Activated CD8-positive, alpha-beta memory T cell treated with anti-CD3 and anti-CD28 coated beads, Interleukin-2, amount 50 U/mL, for 24 hours (primary cell): ENCODE results near the gene DNASE1L2.
"Not testable (repeated sequence)": the region's sequence is repeated elsewhere in the genome, so short reads cannot be mapped to it uniquely, and the experiment has no call there.

ENCODE experiments used
- DNase-seq: peaks from one replicate; pipeline ENCODE4 v3.0.0-alpha.2; 2020; ENCODE audit errors: extremely low read depth

DNASE1L2 gene

GRCh38 chr16:2238838-2239675, 2.8 kb downstream of the DNASE1L2 start:
- DNase-seq = no peak

- DNase-seq = not testable (repeated sequence)
These were observed 4.1 kb downstream of the DNASE1L2 start for GRCh38 chr16:2240331-2240730.

GRCh38 chr16:2242598-2242997, 6.4 kb downstream of the DNASE1L2 start:
- DNase-seq = no peak

GRCh38 chr16:2243031-2243528, 6.8 kb downstream of the DNASE1L2 start:
- DNase-seq = no peak

GRCh38 chr16:2243781-2244180, 7.5 kb downstream of the DNASE1L2 start:
- DNase-seq = no peak

GRCh38 chr16:2244301-2244700, 8.1 kb downstream of the DNASE1L2 start:
- DNase-seq = no peak

- DNase-seq = no peak
These were observed 8.9 kb downstream of the DNASE1L2 start for GRCh38 chr16:2244926-2245795.

GRCh38 chr16:2246301-2246885, 10.1 kb downstream of the DNASE1L2 start:
- no peak for DNase-seq

- DNase-seq = no peak
These were observed 14.5 kb downstream of the DNASE1L2 start for GRCh38 chr16:2250652-2251295.

- DNase-seq = peak; percentile 43
These were observed 15.3 kb downstream of the DNASE1L2 start, which contains the start of gene ECI1 for GRCh38 chr16:2251296-2252111. Gene ECI1 (minus strand): TSS chr16:2251587. CDS start chr16:2251566, 21 bp downstream.

GRCh38 chr16:2252806-2253148, 16.5 kb downstream of the DNASE1L2 start:
- DNase-seq = no peak

GRCh38 chr16:2253293-2253692, 17.0 kb downstream of the DNASE1L2 start:
- no peak for DNase-seq

- DNase-seq = no peak
These were observed 20.4 kb downstream of the DNASE1L2 start for GRCh38 chr16:2256531-2257140.

- DNase-seq = no peak
These were observed 21.5 kb downstream of the DNASE1L2 start for GRCh38 chr16:2257726-2258125.

- DNase-seq = not testable (repeated sequence)
These were observed 22.3 kb downstream of the DNASE1L2 start for GRCh38 chr16:2258530-2258929.

- no peak for DNase-seq
These were observed 24.0 kb downstream of the DNASE1L2 start for GRCh38 chr16:2260250-2260649.

- not testable (repeated sequence) for DNase-seq
These were observed 26.8 kb downstream of the DNASE1L2 start for GRCh38 chr16:2263026-2263425.

- not testable (repeated sequence) for DNase-seq
These were observed 30.6 kb downstream of the DNASE1L2 start for GRCh38 chr16:2266887-2267286.

- DNase-seq = not testable (repeated sequence)
These were observed 31.3 kb downstream of the DNASE1L2 start for GRCh38 chr16:2267505-2267912.
